Activated naive CD4-positive, alpha-beta T cell treated with anti-CD3 and anti-CD28 coated beads, Interleukin-2, amount 50 U/mL, for 16 hours (primary cell): ENCODE measurements around the gene PTPRG.
"Not testable (repeated sequence)": the region's sequence is repeated elsewhere in the genome, so short reads cannot be mapped to it uniquely, and the experiment has no call there.

Experiments used
- DNase-seq: peaks from one replicate; pipeline ENCODE4 v3.0.0-alpha.2; 2020

The PTPRG gene

GRCh38 chr3:61729038-61729634 is 167.8 kb downstream of the PTPRG start:
- DNase-seq: no peak

- no peak for DNase-seq
These were observed 168.7 kb downstream of the PTPRG start for GRCh38 chr3:61730056-61730455.

GRCh38 chr3:61730577-61731231 is 169.3 kb downstream of the PTPRG start:
- DNase-seq: no peak

GRCh38 chr3:61733000-61733399 is 171.6 kb downstream of the PTPRG start:
- DNase-seq: no peak

- no peak for DNase-seq
These were observed 172.5 kb downstream of the PTPRG start for GRCh38 chr3:61733876-61734275.

- DNase-seq: no peak
These were observed 173.6 kb downstream of the PTPRG start for GRCh38 chr3:61734749-61735686.

GRCh38 chr3:61736506-61736905 is 175.1 kb downstream of the PTPRG start:
- DNase-seq: no peak

- no peak for DNase-seq
These were observed 178.3 kb downstream of the PTPRG start for GRCh38 chr3:61739640-61740039.

- no peak for DNase-seq
These were observed 179.1 kb downstream of the PTPRG start for GRCh38 chr3:61740494-61740893.

- DNase-seq: no peak
These were observed 180.2 kb downstream of the PTPRG start for GRCh38 chr3:61741551-61741950.

GRCh38 chr3:61742006-61742405 is 180.6 kb downstream of the PTPRG start:
- DNase-seq: no peak

GRCh38 chr3:61743067-61743466 is 181.7 kb downstream of the PTPRG start:
- DNase-seq: no peak

GRCh38 chr3:61743686-61744242 is 182.4 kb downstream of the PTPRG start:
- no peak for DNase-seq

GRCh38 chr3:61748288-61748687 is 186.9 kb downstream of the PTPRG start:
- no peak for DNase-seq

- no peak for DNase-seq
These were observed 189.4 kb downstream of the PTPRG start for GRCh38 chr3:61750766-61751165.

- DNase-seq: no peak
These were observed 197.5 kb downstream of the PTPRG start for GRCh38 chr3:61758839-61759238.

- not testable (repeated sequence) for DNase-seq
These were observed 199.4 kb downstream of the PTPRG start for GRCh38 chr3:61760783-61761182.

- DNase-seq: no peak
These were observed 200.5 kb downstream of the PTPRG start for GRCh38 chr3:61761694-61762430.

- DNase-seq: no peak
These were observed 203.9 kb downstream of the PTPRG start for GRCh38 chr3:61765157-61765876.

GRCh38 chr3:61768284-61769037 is 207.1 kb downstream of the PTPRG start:
- no peak for DNase-seq

GRCh38 chr3:61769266-61769990 is 208.1 kb downstream of the PTPRG start:
- no peak for DNase-seq
